ENCODE results near the gene GNG10.

The GNG10 gene

GRCh38 chr9:111674319-111674718, 12.9 kb downstream of the GNG10 start:
- H3K9me3 Mint-ChIP-seq = no peaks in the 10 kb centered on the region
- no peak for ATAC-seq
- no peak overlapping the region for H3K27ac Mint-ChIP-seq
- H3K36me3 Mint-ChIP-seq = peaks cover 54% of the 10 kb centered on the region
- no peaks in the 10 kb centered on the region for H3K4me1 Mint-ChIP-seq
- no peak for DNase-seq (ENCODE audit: low spot score in 2 of 2)
- H3K4me3 Mint-ChIP-seq = no peak overlapping the region

- Mint-ChIP-seq H3K27ac (no peak overlapping the region), H3K36me3 (peaks cover 38% of the 10 kb centered on the region)
Observed at GRCh38 chr9:111676116-111676515, 14.7 kb downstream of the GNG10 start.

GRCh38 chr9:111678293-111678692, 16.9 kb downstream of the GNG10 start:
- Mint-ChIP-seq H3K27ac (no peak overlapping the region), H3K9me3 (no peaks in the 10 kb centered on the region), H3K4me1 (no peaks in the 10 kb centered on the region), H3K4me3 (no peak overlapping the region), H3K36me3 (peaks cover 22% of the 10 kb centered on the region)
- DNase-seq (ENCODE audit: low spot score in 2 of 2) (no peak), ATAC-seq (no peak)

More at GRCh38 chr9:111676116-111676515, 14.7 kb downstream of the GNG10 start:
- ATAC-seq = no peak
- no peak for DNase-seq (ENCODE audit: low spot score in 2 of 2)
- H3K4me3 Mint-ChIP-seq = no peak overlapping the region
- no peaks in the 10 kb centered on the region for H3K4me1 Mint-ChIP-seq
- no peaks in the 10 kb centered on the region for H3K9me3 Mint-ChIP-seq

- ATAC-seq (no peak), DNase-seq (ENCODE audit: low spot score in 2 of 2) (no peak)
- Mint-ChIP-seq H3K36me3 (peaks cover 22% of the 10 kb centered on the region), H3K27ac (no peak overlapping the region), H3K9me3 (no peaks in the 10 kb centered on the region), H3K4me3 (no peak overlapping the region), H3K4me1 (no peaks in the 10 kb centered on the region)
Observed at GRCh38 chr9:111679199-111679598, 17.8 kb downstream of the GNG10 start.

GRCh38 chr9:111683392-111683791, 22.0 kb downstream of the GNG10 start:
- no peaks in the 10 kb centered on the region for H3K4me1 Mint-ChIP-seq
- DNase-seq (ENCODE audit: low spot score in 2 of 2) (no peak), ATAC-seq (no peak)
- H3K4me3 Mint-ChIP-seq = no peak overlapping the region
- H3K27ac Mint-ChIP-seq = no peak overlapping the region
- peaks cover 3% of the 10 kb centered on the region for H3K36me3 Mint-ChIP-seq
- H3K9me3 Mint-ChIP-seq = no peaks in the 10 kb centered on the region

GRCh38 chr9:111691672-111692329, 30.4 kb downstream of the GNG10 start:
- Mint-ChIP-seq H3K27ac (no peak overlapping the region), H3K9me3 (no peaks in the 10 kb centered on the region), H3K36me3 (no peaks in the 10 kb centered on the region), H3K4me1 (no peaks in the 10 kb centered on the region), H3K4me3 (no peak overlapping the region)
- no peak for ATAC-seq
- DNase-seq (ENCODE audit: low spot score in 2 of 2) = no peak

GRCh38 chr9:111696796-111697195, 35.4 kb downstream of the GNG10 start:
- Mint-ChIP-seq H3K27ac (no peak overlapping the region), H3K9me3 (no peaks in the 10 kb centered on the region), H3K4me3 (no peak overlapping the region), H3K36me3 (no peaks in the 10 kb centered on the region), H3K4me1 (no peaks in the 10 kb centered on the region)
- ATAC-seq (no peak), DNase-seq (ENCODE audit: low spot score in 2 of 2) (no peak)

GRCh38 chr9:111700776-111701175, 39.4 kb downstream of the GNG10 start:
- no peaks in the 10 kb centered on the region for H3K9me3 Mint-ChIP-seq
- no peak overlapping the region for H3K27ac Mint-ChIP-seq

GRCh38 chr9:111704503-111704902, 43.1 kb downstream of the GNG10 start:
- Mint-ChIP-seq H3K36me3 (no peaks in the 10 kb centered on the region), H3K9me3 (no peaks in the 10 kb centered on the region), H3K4me1 (no peaks in the 10 kb centered on the region), H3K4me3 (no peak overlapping the region), H3K27ac (no peak overlapping the region)
- ATAC-seq = no peak
- no peak for DNase-seq (ENCODE audit: low spot score in 2 of 2)

More at GRCh38 chr9:111700776-111701175, 39.4 kb downstream of the GNG10 start:
- H3K4me3 Mint-ChIP-seq = no peak overlapping the region
- no peaks in the 10 kb centered on the region for H3K4me1 Mint-ChIP-seq
- DNase-seq (ENCODE audit: low spot score in 2 of 2) (no peak), ATAC-seq (no peak)
- no peaks in the 10 kb centered on the region for H3K36me3 Mint-ChIP-seq

- H3K9me3 Mint-ChIP-seq = no peaks in the 10 kb centered on the region
- DNase-seq (ENCODE audit: low spot score in 2 of 2) = no peak
- H3K4me3 Mint-ChIP-seq = no peak overlapping the region
- ATAC-seq = no peak
- no peak overlapping the region for H3K27ac Mint-ChIP-seq
- H3K4me1 Mint-ChIP-seq = no peaks in the 10 kb centered on the region
- H3K36me3 Mint-ChIP-seq = no peaks in the 10 kb centered on the region
Observed at GRCh38 chr9:111711548-111711947, 50.1 kb downstream of the GNG10 start.

- no peaks in the 10 kb centered on the region for H3K9me3 Mint-ChIP-seq
- no peak overlapping the region for H3K27ac Mint-ChIP-seq
- no peaks in the 10 kb centered on the region for H3K4me1 Mint-ChIP-seq
- no peaks in the 10 kb centered on the region for H3K36me3 Mint-ChIP-seq
- DNase-seq (ENCODE audit: low spot score in 2 of 2) (no peak), ATAC-seq (no peak)
- no peak overlapping the region for H3K4me3 Mint-ChIP-seq
Observed at GRCh38 chr9:111712369-111712768, 51.0 kb downstream of the GNG10 start.

- Mint-ChIP-seq H3K27ac (no peak overlapping the region), H3K36me3 (no peaks in the 10 kb centered on the region), H3K4me1 (no peaks in the 10 kb centered on the region), H3K4me3 (no peak overlapping the region), H3K9me3 (no peaks in the 10 kb centered on the region)
- no peak for DNase-seq (ENCODE audit: low spot score in 2 of 2)
- no peak for ATAC-seq
Observed at GRCh38 chr9:111715471-111715870, 54.1 kb downstream of the GNG10 start.

GRCh38 chr9:111719541-111719940, 58.1 kb downstream of the GNG10 start:
- Mint-ChIP-seq H3K9me3 (no peaks in the 10 kb centered on the region), H3K4me1 (no peaks in the 10 kb centered on the region), H3K36me3 (no peaks in the 10 kb centered on the region), H3K4me3 (no peak overlapping the region), H3K27ac (peak overlapping the region; percentile 29)
- DNase-seq (ENCODE audit: low spot score in 2 of 2) (no peak), ATAC-seq (no peak)
